MCF 10A (cell line): ENCODE data around the gene NID1. TPM values are rescaled to one million over a fixed set of nuclear protein-coding genes. Genes with fewer than 3 reads are reported as not detected.

ENCODE experiments used
- BruUV-seq: library from RNA; stranded (reverse); fragments of 400-500 nt; replicated peaks from 2 replicates; lab custom pipeline; 2021; lab: Mats Ljungman, UMichigan
- CTCF ChIA-PET: fragments of 300-600 bp; sonication (Branson Sonifier 250); formaldehyde crosslinking; extraction: SDS; loops from one replicate; lab custom pipeline; 2021; ENCODE audit warnings: antibody characterized with exemption, inconsistent platforms; lab: Yijun Ruan, JAX
- POLR2A ChIA-PET: fragments of 300-600, 350-650 bp; sonication (Branson Sonifier 250); formaldehyde crosslinking; extraction: SDS; loops from one replicate; lab custom pipeline; 2020; ENCODE audit warnings: antibody characterized with exemption, inconsistent platforms; lab: Yijun Ruan, JAX
- DNase-seq: peaks from one replicate; pipeline ENCODE4 v3.0.0-alpha.2; 2018; ENCODE audit not compliant: unreplicated experiment
- H3K27ac Mint-ChIP-seq: one replicate; pipeline ENCODE4 v1.8.0; 2022; ENCODE audit warnings: mild to moderate bottlenecking, low read depth, mixed read lengths; ENCODE audit not compliant: unreplicated experiment
- H3K27me3 Mint-ChIP-seq: one replicate; pipeline ENCODE4 v1.8.0; 2022; ENCODE audit warnings: mixed read lengths; ENCODE audit not compliant: insufficient read depth, unreplicated experiment
- H3K36me3 Mint-ChIP-seq: one replicate; pipeline ENCODE4 v1.8.0; 2022; ENCODE audit warnings: mild to moderate bottlenecking, moderate library complexity, mixed read lengths; ENCODE audit not compliant: insufficient read depth, unreplicated experiment
- H3K4me1 Mint-ChIP-seq: one replicate; pipeline ENCODE4 v1.8.0; 2022; ENCODE audit warnings: mixed read lengths; ENCODE audit not compliant: insufficient read depth, unreplicated experiment
- H3K4me3 Mint-ChIP-seq: one replicate; pipeline ENCODE4 v1.8.0; 2022; ENCODE audit warnings: mild to moderate bottlenecking, moderate library complexity, mixed read lengths; ENCODE audit not compliant: unreplicated experiment
- H3K9me3 Mint-ChIP-seq: one replicate; pipeline ENCODE4 v1.8.0; 2022; ENCODE audit warnings: mixed read lengths; ENCODE audit not compliant: unreplicated experiment
- intact Hi-C: fragments of 100-400 bp; cut with micrococcal nuclease; formaldehyde crosslinking; loops from 2 replicates; pipeline ENCODE4 v1.14.1; 2022
- total RNA-seq: library from RNA; stranded (reverse); gene quantifications from 2 replicates; pipeline ENCODE4 v1.2.3, GENCODE V29; 2022
- TF ChIP-seq, protein P1 (sequence below): fragments of 200-600 bp; IDR thresholded peaks from one replicate; pipeline ENCODE4 v1.8.0; 2022; ENCODE audit warnings: antibody characterized with exemption, mild to moderate bottlenecking; ENCODE audit not compliant: unreplicated experiment

NID1 gene
- total RNA-seq, 1 experiment from 2014 or later = 0.16 TPM

DNA sequence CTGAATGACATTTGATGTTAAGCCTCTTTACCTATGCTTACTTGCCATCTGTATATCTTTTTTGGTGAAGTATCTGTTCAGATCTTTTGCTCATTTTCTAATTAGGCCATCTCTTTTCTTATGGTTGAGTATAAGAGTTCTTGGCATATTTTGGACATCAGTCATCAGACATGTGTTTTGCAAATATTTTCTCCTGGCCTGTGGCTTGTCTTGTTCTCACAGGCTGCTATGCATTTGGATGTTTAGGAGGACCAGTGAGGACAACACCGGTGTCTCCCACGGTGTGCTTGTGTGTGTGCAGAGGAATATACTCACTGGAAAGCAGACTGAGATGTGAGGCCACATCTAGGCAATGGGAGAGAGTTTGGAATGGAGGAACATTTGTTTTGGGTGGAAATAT, 111.1 kb downstream of the NID1 start:
- CTCF ChIA-PET = interaction anchor here (0.6 to 12.2 kb wide), 9 partner anchors 10 to 442 kb away, joined by 3 to 179 read pairs (median 4); partner anchors contain the start of gene LYST
- intact Hi-C loops = no loop called here
- H3K27ac Mint-ChIP-seq = peak overlapping the region; percentile 28
- H3K4me3 Mint-ChIP-seq = no peak overlapping the region
- no peaks in the 10 kb centered on the region for H3K27me3 Mint-ChIP-seq
- peak; percentile 53 for DNase-seq
- H3K9me3 Mint-ChIP-seq = no peaks in the 10 kb centered on the region
- peaks cover 12% of the 10 kb centered on the region for H3K4me1 Mint-ChIP-seq
- POLR2A ChIA-PET = interaction anchor here (1.3 to 9.3 kb wide), 5 partner anchors 10 to 88 kb away, joined by 3 to 61 read pairs (median 5); no protein-coding TSS in a partner anchor
- BruUV-seq = no TSS peak
- H3K36me3 Mint-ChIP-seq = no peaks in the 10 kb centered on the region
- TF ChIP-seq, protein P1, sequence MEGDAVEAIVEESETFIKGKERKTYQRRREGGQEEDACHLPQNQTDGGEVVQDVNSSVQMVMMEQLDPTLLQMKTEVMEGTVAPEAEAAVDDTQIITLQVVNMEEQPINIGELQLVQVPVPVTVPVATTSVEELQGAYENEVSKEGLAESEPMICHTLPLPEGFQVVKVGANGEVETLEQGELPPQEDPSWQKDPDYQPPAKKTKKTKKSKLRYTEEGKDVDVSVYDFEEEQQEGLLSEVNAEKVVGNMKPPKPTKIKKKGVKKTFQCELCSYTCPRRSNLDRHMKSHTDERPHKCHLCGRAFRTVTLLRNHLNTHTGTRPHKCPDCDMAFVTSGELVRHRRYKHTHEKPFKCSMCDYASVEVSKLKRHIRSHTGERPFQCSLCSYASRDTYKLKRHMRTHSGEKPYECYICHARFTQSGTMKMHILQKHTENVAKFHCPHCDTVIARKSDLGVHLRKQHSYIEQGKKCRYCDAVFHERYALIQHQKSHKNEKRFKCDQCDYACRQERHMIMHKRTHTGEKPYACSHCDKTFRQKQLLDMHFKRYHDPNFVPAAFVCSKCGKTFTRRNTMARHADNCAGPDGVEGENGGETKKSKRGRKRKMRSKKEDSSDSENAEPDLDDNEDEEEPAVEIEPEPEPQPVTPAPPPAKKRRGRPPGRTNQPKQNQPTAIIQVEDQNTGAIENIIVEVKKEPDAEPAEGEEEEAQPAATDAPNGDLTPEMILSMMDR = no peak

DNA sequence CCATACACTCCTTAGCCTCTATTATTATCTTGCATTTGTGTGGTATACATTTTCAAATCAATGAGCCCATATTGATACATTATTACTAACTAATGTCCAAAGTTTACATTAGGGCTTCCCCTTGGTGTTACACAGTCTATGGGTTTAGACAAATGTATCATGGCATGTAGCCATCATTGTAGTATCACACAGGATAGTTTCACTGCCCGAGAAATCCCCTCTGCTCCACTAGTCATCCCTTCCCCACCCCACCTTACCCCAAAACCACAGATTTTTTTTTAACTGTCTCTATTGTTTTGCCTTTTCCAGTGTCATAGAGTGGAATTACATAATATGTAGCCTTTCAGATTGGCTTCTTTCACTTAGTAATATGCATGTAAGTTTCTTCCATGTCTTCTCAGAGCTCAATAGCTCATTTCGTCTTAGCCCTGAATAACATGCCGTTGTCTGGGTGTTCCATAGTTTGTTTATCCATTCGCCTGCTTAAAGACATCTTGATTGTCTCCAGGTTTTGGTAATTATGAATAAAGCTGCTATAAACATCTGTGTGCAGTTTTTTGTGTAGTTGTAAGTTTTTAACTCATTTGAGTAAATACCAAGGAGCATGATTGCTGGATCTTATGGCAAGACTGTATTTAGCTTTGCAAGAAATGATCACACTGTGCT, 111.8 kb downstream of the NID1 start:
- peak; percentile 31 for DNase-seq
- Mint-ChIP-seq H3K9me3 (no peaks in the 10 kb centered on the region), H3K27me3 (no peaks in the 10 kb centered on the region), H3K27ac (no peak overlapping the region), H3K4me1 (peaks cover 15% of the 10 kb centered on the region), H3K4me3 (no peak overlapping the region), H3K36me3 (no peaks in the 10 kb centered on the region)
- CTCF ChIA-PET = interaction anchor here (0.7 to 12.2 kb wide), 6 partner anchors 9 to 441 kb away, joined by 3 to 179 read pairs (median 4); partner anchors contain the start of gene LYST
- TF ChIP-seq, protein P1 = no peak
- BruUV-seq = no TSS peak
- POLR2A ChIA-PET = interaction anchor here (0.7 to 9.3 kb wide), 5 partner anchors 10 to 87 kb away, joined by 3 to 61 read pairs (median 4); no protein-coding TSS in a partner anchor
- intact Hi-C loops = no loop called here

DNA sequence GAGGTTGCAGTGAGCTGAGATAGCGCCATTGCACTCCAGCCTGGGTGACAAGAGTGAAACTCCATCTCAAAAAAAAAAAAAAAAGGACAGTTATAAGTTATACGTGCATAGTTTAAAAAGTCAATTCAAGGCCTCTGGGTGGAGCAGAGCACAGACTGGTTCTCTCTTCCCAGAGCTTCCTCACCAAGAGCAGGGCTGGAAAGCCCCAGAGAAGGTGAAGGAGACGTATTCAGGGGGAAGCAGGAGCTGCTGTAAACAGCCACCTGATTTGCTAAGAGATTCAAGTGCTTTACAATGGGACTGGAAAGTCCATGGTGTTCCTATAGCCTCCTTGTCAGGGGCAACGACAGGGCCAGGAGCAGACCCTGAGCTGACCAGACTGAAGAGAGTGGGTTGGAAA, 113.2 kb downstream of the NID1 start:
- TF ChIP-seq, protein P1 = no peak
- Mint-ChIP-seq H3K36me3 (no peaks in the 10 kb centered on the region), H3K27me3 (no peaks in the 10 kb centered on the region), H3K27ac (no peak overlapping the region), H3K4me1 (peaks cover 17% of the 10 kb centered on the region), H3K4me3 (no peak overlapping the region), H3K9me3 (no peaks in the 10 kb centered on the region)
- CTCF ChIA-PET = interaction anchor here (1.0 to 3.1 kb wide), 5 partner anchors 20 to 170 kb away, joined by 3 to 21 read pairs (median 6); partner anchors contain the start of gene LYST
- intact Hi-C loops = no loop called here
- BruUV-seq = no TSS peak
- DNase-seq = no peak
- POLR2A ChIA-PET = interaction anchor here (0.8 to 1.3 kb wide), 3 partner anchors 8 to 86 kb away, joined by 3 to 5 read pairs (median 5); no protein-coding TSS in a partner anchor

DNA sequence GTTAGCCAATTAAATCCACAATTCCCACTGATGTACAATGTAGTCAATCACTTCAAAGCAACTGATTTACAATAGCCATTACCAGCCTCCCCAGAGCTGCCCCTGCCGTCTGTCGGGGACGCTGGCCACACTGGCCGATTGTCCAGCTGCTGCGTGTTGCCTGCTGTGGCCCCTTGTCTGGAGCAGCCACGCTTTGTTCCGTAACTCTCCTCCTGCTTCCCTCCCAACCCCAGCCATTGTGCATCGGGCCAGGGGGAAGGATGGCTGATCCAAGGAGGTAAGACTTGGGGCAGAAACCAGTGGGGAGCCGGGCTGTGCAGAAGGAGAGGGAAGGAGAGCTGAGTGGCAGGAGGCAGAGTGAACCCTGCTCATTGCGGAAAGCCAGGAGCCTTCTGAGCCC, 114.6 kb downstream of the NID1 start:
- POLR2A ChIA-PET = interaction anchor here (0.6 to 1.4 kb wide), 2 partner anchors 30 to 38 kb away, joined by 3 read pairs; no protein-coding TSS in a partner anchor
- Mint-ChIP-seq H3K27ac (no peak overlapping the region), H3K36me3 (no peaks in the 10 kb centered on the region), H3K9me3 (no peaks in the 10 kb centered on the region), H3K4me3 (no peak overlapping the region), H3K4me1 (peaks cover 30% of the 10 kb centered on the region), H3K27me3 (no peaks in the 10 kb centered on the region)
- intact Hi-C loops = no loop called here
- CTCF ChIA-PET = interaction anchor here (1.1 to 5.4 kb wide), 7 partner anchors 8 to 349 kb away, joined by 4 to 66 read pairs (median 6); partner anchors contain the start of gene LYST
- TF ChIP-seq, protein P1 = no peak
- no TSS peak for BruUV-seq
- DNase-seq = no peak
